ES-I3 (cell line): ENCODE results near the gene ADAP1.
A peak's percentile ranks its signal among the peaks of the same experiment; 100 is the strongest.
"Not testable (repeated sequence)": the region's sequence is repeated elsewhere in the genome, so short reads cannot be mapped to it uniquely, and the experiment has no call there.

Experiments
- H3K36me3 ChIP-seq: 2 replicates; pipeline ENCODE4 v1.6.1; 2013; ENCODE audit warnings: mild to moderate bottlenecking, low read length, control low read depth, moderate library complexity; ENCODE audit not compliant: insufficient read depth
- H3K4me1 ChIP-seq: 2 replicates; pipeline ENCODE4 v1.6.1; 2013; ENCODE audit warnings: mild to moderate bottlenecking, control low read depth, low read length; ENCODE audit not compliant: insufficient read depth
- H3K9ac ChIP-seq: 2 replicates; pipeline ENCODE4 v1.6.1; 2013; ENCODE audit warnings: low read depth, mild to moderate bottlenecking, low read length, moderate library complexity
- H3K9me3 ChIP-seq: 2 replicates; pipeline ENCODE4 v1.6.1; 2013; ENCODE audit warnings: mild to moderate bottlenecking, low read length, moderate library complexity; ENCODE audit not compliant: control insufficient read depth, insufficient read depth

ADAP1 gene

DNA sequence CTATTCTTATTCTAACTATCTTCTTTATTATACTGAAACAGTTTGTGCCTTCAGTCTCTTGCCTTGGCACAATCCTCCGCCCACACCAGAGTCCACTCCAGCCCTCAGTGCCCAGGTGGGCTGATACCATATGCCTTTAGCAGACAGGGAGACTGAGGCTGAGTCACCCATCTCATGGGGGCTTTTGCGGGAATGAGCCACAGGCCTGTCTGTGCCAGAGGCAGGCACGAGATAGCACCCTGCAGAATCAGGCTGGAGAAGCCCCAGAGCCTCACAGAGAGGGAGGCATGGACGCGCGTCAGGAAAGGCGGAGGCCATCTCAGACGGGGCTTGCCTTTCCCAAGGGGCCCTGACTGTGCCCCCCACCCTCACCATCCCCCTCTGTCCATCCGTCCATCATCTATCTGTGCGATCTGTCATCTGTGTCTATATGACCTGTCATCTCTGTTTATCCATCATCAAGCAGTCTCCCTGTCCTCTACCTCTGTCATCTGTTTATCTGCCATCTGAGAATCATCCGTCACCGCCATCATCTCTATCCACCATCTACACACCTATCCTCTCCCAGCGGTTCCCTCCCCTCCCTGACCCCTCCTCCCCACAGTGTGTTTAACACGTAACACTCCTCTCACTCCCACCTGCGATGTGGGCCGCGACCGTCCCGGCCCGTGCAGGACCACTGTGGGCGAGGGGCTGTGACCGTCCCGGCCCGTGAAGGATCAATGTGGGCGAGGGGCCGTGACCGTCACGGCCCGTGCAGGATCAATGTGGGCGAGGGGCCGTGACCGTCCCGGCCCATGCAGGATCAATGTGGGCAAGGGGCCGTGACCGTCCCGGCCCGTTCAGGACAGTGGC is 7.3 kb upstream of the ADAP1 start:
- H3K9me3 ChIP-seq = no peaks in the 10 kb centered on the region
- H3K4me1 ChIP-seq = peaks cover 5% of the 10 kb centered on the region; the same call in 1 of the 2 replicates
- no peaks in the 10 kb centered on the region for H3K36me3 ChIP-seq
- no peak overlapping the region for H3K9ac ChIP-seq

DNA sequence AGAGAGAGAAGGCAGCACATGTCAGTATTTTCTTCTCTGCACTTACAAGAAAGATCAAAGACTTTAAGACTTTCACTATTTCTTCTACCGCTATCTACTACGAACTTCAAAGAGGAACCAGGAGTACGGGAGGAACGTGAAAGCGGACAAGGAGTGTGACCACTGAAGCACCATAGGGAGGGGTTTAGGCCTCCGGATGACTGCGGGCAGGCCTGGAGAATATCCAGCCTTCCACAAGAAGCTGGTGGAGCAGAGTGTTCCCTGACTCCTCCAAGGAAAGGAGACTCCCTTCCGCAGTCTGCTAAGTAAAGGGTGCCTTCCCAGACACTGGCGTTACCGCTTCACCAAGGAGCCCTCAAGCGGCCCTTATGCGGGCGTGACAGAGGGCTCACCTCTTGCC is 6.5 kb upstream of the ADAP1 start:
- H3K4me1 ChIP-seq, H3K36me3 ChIP-seq, H3K9me3 ChIP-seq, H3K9ac ChIP-seq: not testable (repeated sequence)

DNA sequence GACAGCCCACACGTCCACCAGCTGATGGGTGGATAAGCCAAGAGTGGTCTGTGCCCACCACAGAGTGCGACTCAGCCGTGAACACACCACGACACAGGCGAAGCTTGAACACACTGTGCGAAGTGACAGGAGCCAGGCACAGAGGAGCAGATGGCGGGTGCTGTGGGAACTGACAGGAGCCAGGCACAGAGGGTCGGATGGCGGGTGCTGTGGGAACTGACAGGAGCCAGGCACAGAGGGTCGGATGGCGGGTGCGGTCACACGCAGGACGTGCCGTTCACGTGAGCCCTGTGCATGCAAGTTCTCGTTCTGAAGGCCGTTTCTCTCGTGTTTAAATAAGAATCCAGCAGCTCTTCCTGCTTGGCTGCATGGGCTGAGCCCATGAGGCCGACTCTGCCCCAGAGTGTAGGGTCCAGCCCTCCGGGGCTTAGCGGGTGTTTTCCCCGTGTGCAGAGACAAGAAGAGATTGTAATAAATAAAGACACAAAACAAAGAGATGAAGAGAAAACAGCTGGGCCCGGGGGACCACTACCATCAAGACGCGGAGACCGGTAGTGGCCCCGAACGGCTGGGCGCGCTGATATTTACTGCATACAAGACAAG is 5.9 kb upstream of the ADAP1 start:
- Histone ChIP-seq H3K4me1 (peaks cover 4% of the 10 kb centered on the region; the same call in 1 of the 2 replicates), H3K9ac (no peak overlapping the region), H3K9me3 (no peaks in the 10 kb centered on the region), H3K36me3 (no peaks in the 10 kb centered on the region)

DNA sequence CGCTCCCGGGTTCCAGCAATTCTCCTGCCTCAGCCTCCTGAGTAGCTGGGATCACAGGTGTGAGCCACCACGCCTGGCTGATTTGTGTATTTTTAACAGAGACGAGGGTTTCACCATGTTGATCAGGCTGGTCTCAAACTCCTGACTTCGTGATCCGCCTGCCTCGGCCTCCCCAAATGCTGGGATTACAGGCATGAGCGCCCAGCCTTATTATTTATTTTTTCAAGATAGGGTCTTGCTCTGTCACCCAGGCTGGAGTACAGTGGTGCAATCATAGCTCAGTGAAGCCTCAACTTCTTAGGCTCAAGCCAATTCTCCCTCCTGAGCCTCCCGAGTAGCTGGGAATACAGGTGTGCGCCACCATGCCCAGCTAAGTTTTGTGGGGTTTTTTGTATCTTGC is 5.3 kb upstream of the ADAP1 start:
- not testable (repeated sequence) for H3K9ac ChIP-seq, H3K4me1 ChIP-seq, H3K9me3 ChIP-seq, H3K36me3 ChIP-seq

DNA sequence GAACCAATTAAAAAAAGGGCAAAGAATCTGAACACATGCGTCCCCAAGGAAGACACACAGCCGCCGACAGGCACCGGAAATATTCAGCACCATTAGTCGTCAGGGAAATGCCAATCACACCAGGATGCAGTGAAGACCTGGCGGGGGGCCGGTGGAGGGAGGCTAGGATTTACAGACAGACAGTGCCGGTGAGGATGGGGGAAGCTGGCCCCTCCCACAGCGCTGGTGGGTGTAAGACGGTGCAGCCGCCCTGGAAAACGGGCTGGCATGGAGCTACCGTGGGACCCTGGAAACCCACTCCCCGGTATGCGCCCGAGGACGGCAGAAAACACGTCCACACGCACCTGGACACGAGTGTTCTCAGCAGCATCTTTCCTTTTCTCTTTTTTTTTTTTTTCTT is 4.8 kb upstream of the ADAP1 start:
- H3K9me3 ChIP-seq = no peaks in the 10 kb centered on the region
- H3K9ac ChIP-seq = no peak overlapping the region
- no peaks in the 10 kb centered on the region for H3K36me3 ChIP-seq
- H3K4me1 ChIP-seq = no peaks in the 10 kb centered on the region

DNA sequence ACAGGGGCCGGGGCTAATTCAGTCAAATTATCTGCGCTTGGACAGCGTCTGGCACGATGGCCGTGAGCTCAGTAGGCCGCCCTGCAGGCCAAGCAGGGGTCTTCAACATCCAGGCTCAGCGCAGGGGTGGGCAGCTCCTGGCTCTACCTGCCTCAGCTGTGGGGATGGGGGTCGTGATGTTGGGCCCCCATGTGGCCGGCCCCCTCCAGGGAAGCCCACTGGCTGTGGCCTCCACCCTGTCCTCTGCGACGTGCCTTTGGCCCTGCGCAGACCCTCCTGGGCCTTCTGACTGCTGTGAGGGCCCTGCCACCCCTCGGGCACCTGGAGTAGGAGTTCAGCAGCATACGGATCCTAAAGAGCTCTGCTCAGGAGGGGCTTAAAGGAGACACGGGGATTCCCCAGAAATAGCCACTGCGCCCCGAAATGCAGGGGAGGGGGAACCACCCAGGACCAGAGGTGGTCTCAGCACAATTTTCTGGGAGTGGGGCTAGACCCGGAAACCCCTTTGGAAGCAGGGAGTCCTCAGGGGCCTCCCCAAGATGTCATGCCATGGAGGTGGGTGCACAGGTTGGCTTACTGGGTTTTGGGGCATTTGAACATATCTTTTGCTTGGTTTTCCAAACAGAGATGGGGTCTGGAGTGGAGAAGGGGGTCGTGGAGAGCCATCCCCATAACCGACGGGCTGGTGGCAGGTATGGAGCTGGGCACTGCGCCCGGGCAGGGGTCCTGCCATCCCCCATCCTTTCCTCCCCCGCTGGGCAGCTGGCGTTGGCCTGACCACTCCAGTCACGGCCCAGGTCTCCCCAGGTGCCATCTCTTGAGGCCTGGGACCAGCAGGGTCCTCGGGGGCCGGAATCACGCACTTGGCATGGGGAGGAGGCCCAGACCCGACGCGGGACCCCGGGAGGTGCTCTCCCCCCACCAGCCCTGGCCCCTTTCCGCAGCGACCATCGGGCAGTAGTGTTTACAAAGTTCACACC is 4.0 kb upstream of the ADAP1 start:
- no peak overlapping the region for H3K9ac ChIP-seq
- no peaks in the 10 kb centered on the region for H3K9me3 ChIP-seq
- no peaks in the 10 kb centered on the region for H3K36me3 ChIP-seq
- H3K4me1 ChIP-seq = no peaks in the 10 kb centered on the region; the same call in 1 of the 2 replicates

DNA sequence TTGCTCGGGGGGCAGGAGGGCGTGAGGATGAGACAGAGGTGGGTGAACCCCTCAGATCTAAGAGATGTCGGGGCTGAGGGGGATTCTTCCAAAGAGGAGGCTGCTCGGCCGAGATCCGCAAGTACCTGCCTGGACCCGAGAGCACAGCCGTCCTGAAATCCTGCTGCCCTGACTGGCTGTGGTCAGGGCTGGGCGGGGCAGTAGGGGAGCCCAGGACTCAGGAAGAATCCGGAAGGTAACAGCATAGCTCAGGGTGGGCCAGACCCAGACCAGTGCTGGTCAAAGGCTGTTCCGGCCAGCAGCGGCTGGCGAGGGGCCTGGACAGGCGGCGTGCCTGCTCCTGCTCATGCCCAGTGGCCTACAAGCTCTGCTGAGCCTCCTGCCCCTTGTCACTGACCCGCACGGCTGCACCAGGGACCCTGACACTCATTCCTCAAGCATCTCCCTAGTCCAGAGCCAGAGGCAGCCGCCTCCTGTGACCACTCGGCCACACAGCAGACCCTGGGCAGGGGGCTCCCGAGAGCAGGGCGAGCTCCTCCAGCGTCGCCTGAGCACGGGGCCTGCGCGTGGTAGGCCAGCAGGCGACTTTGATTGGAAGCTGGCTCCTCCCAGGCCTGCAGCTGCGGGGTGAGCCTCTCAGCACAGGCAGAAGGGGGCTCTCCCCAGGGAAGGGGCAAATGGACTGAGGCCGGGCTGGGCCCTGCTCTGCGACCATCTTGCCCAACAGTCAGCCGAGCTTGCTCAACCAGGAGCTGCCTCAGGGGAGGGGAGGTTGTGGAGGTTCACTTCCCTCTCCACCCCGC is 3.1 kb upstream of the ADAP1 start:
- Histone ChIP-seq H3K9me3 (no peaks in the 10 kb centered on the region), H3K36me3 (no peaks in the 10 kb centered on the region), H3K9ac (no peak overlapping the region), H3K4me1 (peaks cover 4% of the 10 kb centered on the region; the same call in 1 of the 2 replicates)

DNA sequence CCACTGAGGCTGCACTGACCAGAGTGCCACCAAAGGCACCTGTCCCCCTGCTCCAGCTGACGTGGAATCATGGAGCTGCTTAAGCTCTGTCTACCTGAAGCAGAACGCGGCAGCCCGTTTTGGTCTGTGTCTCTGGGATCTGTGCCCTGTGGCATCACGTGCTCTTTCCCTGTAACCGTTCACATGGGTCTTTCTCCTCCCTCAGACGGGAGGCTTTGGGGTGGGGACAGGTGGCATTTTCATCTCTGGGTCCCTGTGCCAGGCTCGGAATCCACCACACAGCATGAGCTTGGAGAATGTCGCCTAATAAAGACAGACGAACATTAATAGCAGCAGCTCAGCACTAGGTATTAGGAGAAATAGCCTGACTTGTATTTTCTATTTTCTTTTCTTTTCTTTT is 1.6 kb upstream of the ADAP1 start:
- no peaks in the 10 kb centered on the region for H3K36me3 ChIP-seq
- H3K9ac ChIP-seq = no peak overlapping the region
- H3K9me3 ChIP-seq = no peaks in the 10 kb centered on the region
- H3K4me1 ChIP-seq = peaks cover 4% of the 10 kb centered on the region; the same call in 1 of the 2 replicates

DNA sequence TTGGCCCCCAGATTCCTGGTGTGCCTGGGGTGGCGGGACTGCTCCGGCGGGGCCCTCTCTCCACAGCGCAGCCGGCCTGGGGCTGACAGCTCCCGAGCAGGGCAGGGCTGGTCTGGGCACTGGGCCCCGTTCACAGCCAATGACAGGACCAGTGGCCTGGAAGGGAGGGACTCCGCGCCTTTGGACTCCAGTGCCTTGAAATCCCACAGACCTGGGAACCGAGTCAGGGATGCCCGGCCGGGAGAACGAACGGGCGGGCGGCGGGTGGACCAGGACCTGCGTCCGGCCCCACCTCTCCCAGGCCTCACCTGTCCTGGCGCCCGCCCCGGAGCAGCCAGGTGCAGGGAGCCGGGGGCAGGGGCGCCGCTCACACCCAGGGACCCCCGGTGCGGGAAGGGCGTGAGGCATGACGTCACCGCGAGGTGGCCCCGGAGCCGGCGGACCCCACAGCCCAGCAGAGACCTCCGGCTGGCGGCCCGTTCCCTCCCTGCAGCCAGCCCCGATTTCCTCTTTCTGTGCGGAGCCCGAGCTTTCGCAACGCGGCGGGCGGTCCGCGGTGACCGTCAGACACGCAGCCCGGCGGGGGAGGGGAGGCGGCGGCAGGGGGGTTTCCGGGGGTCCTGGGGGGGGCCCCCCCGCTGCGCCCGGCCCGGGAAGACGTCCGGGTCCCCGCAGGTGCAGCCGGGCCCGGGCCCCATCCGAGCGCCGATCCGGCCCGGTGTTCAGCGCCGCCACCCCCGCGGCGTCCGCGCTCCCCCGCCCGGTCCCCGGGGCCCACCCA is 743 bp downstream of the ADAP1 start:
- Histone ChIP-seq H3K9me3 (no peaks in the 10 kb centered on the region), H3K9ac (peak overlapping the region; percentile 44), H3K36me3 (no peaks in the 10 kb centered on the region), H3K4me1 (peaks cover 4% of the 10 kb centered on the region; the same call in 1 of the 2 replicates)

DNA sequence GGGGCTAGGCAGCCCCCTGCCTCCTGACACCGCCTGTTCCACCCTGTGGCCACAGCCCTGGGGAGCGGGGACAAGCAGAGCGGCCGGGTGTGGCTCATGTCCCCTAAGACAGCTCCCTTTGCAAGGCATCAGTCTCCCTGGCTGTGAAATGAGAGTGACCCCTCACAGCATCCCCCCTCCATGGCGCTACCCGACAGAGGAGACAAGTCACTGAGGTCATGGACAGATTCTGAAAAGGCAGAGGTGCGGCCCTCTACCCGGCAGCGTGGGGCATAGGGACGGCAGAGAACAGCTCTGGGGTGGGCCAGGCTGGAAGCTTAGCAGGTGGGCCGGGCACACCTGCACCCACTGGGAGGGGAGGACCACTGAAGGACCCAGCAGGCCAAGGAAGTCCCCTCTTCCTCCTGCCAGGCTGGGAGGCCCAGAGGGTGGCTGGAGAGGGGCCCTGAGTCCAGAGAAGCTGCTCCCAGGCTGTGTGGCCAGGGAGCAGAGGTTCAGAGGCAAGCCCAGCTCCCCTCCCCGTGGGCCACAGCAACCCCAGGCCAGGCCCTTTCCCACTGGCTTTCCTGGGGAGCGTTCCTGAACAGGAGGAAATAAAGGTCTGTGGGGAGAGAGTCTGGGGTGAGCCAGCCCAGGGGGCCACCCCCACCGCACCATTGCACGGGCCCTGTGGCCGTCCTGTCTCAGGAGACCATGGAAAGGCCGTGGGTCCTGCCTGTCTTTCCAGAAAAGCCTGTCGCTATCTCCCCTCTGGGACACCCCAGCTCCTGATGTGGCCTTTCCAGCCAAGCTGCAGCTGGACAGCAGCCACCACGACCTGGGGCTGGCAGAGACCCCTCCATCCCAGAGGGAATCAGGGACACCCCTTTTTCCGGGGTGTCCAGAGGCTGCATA is 1.7 kb downstream of the ADAP1 start:
- Histone ChIP-seq H3K36me3 (no peaks in the 10 kb centered on the region), H3K4me1 (peaks cover 4% of the 10 kb centered on the region; the same call in 1 of the 2 replicates), H3K9me3 (no peaks in the 10 kb centered on the region), H3K9ac (peak overlapping the region; percentile 44)

DNA sequence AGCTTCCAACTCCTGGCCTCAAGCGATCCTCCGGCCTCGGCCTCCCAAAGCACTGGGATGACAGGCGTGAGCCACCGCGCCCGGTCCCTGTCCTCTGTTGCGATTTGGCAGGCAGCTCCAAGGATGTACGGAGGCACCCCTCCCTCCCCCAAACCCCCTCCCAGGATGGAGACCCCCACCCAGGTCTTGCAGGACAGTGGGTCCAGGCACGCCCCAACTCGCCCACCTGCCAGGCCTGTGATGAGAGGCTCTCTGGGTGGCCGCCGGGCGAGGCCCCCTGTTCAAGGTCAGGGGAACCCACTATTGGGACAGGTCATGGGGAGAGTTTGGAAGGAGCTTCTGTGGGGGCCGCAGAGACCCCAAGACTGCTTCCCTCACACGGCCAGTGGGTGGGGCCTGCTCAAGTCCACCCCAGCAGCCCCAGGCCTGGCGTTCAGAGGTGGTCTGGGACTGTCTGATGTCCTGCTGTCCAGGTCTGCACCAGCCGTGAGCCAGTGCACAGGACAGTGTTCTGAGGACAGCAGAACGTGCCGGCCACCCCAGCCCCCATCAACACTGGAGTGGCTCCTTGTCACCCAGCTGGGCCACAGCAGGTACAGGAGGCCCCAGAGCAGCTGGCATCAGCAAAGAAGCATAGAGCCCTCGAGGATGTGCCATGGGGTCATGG is 2.5 kb downstream of the ADAP1 start:
- no peaks in the 10 kb centered on the region for H3K36me3 ChIP-seq
- no peak overlapping the region for H3K9ac ChIP-seq
- H3K4me1 ChIP-seq = peaks cover 4% of the 10 kb centered on the region; the same call in 1 of the 2 replicates

More for the DNA sequence above, 2.5 kb downstream of the ADAP1 start:
- H3K9me3 ChIP-seq = no peaks in the 10 kb centered on the region
